Measurements from ENCODE around the gene RELA.

The RELA gene

GRCh38 chr11:65613091-65613928, 49.4 kb downstream of the RELA start:
- no peak for DNase-seq (ENCODE audit: low read depth in 3 of 3)

- no peak for DNase-seq (ENCODE audit: low read depth in 3 of 3)
These were observed 50.0 kb downstream of the RELA start for GRCh38 chr11:65612691-65613090.

GRCh38 chr11:65611758-65612603, 50.7 kb downstream of the RELA start:
- DNase-seq (ENCODE audit: low read depth in 3 of 3) = no peak

GRCh38 chr11:65611028-65611757, 51.5 kb downstream of the RELA start:
- DNase-seq (ENCODE audit: low read depth in 3 of 3) = no peak

GRCh38 chr11:65610404-65610803, 52.3 kb downstream of the RELA start:
- no peak for DNase-seq (ENCODE audit: low read depth in 3 of 3)

- no peak for DNase-seq (ENCODE audit: low read depth in 3 of 3)
These were observed 53.1 kb downstream of the RELA start for GRCh38 chr11:65609665-65610064.

- DNase-seq (ENCODE audit: low read depth in 3 of 3) = no peak
These were observed 53.5 kb downstream of the RELA start for GRCh38 chr11:65609229-65609628.

- no peak for DNase-seq (ENCODE audit: low read depth in 3 of 3)
These were observed 54.9 kb downstream of the RELA start for GRCh38 chr11:65607614-65608426.

GRCh38 chr11:65606876-65607613, 55.7 kb downstream of the RELA start:
- DNase-seq (ENCODE audit: low read depth in 3 of 3) = no peak

GRCh38 chr11:65604258-65604657, 58.5 kb downstream of the RELA start:
- DNase-seq (ENCODE audit: low read depth in 3 of 3) = no peak

All from stimulated activated CD4-positive, alpha-beta T cell treated with anti-CD3 and anti-CD28 coated beads, TNF-alpha, amount 100 ng/mL, for 48 hours (primary cell).